ENCODE results near the gene TNRC6B.
A peak's percentile ranks its signal among the peaks of the same experiment; 100 is the strongest.

Gene TNRC6B

GRCh38 chr22:40244586-40244985 is 66.9 kb downstream of the TNRC6B start:
- no peak for DNase-seq

- peak in 1 of 2 experiments; percentile 33 for DNase-seq
These were observed 70.3 kb downstream of the TNRC6B start for GRCh38 chr22:40247976-40248375.

GRCh38 chr22:40249286-40249685 is 71.6 kb downstream of the TNRC6B start:
- DNase-seq, result no peak

- no peak for DNase-seq
These were observed 72.9 kb downstream of the TNRC6B start for GRCh38 chr22:40250608-40251007.

- DNase-seq, result peak in 1 of 2 experiments; percentile 38
These were observed 73.4 kb downstream of the TNRC6B start for GRCh38 chr22:40251106-40251505.

GRCh38 chr22:40252146-40252545 is 74.4 kb downstream of the TNRC6B start:
- DNase-seq, result no peak

- no peak for DNase-seq
These were observed 78.8 kb downstream of the TNRC6B start for GRCh38 chr22:40256516-40256915.

GRCh38 chr22:40258017-40258416 is 80.3 kb downstream of the TNRC6B start:
- DNase-seq, result no peak

- no peak for DNase-seq
These were observed 80.8 kb downstream of the TNRC6B start for GRCh38 chr22:40258501-40258915.

- DNase-seq, result no peak
These were observed 84.1 kb downstream of the TNRC6B start for GRCh38 chr22:40261783-40262182.

GRCh38 chr22:40263191-40263590 is 85.5 kb downstream of the TNRC6B start:
- no peak for DNase-seq

- DNase-seq, result no peak
These were observed 88.1 kb downstream of the TNRC6B start for GRCh38 chr22:40265783-40266182.

GRCh38 chr22:40270031-40270430 is 92.3 kb downstream of the TNRC6B start:
- DNase-seq, result no peak

GRCh38 chr22:40270748-40271373 is 93.1 kb downstream of the TNRC6B start:
- no peak for DNase-seq

GRCh38 chr22:40271440-40271839 is 93.7 kb downstream of the TNRC6B start:
- no peak for DNase-seq

GRCh38 chr22:40273319-40273718 is 95.6 kb downstream of the TNRC6B start:
- no peak for DNase-seq

GRCh38 chr22:40276996-40277823 is 99.5 kb downstream of the TNRC6B start:
- DNase-seq, result no peak

- no peak for DNase-seq
These were observed 101.3 kb downstream of the TNRC6B start for GRCh38 chr22:40279017-40279416.

GRCh38 chr22:40281717-40282116 is 104.0 kb downstream of the TNRC6B start:
- DNase-seq, result no peak

- DNase-seq, result no peak
These were observed 107.8 kb downstream of the TNRC6B start for GRCh38 chr22:40285513-40285912.

GRCh38 chr22:40289991-40290459 is 112.3 kb downstream of the TNRC6B start:
- peak; percentile 55 to 66 for DNase-seq

- DNase-seq, result peak in 1 of 2 experiments; percentile 10
These were observed 112.8 kb downstream of the TNRC6B start for GRCh38 chr22:40290516-40290915.

GRCh38 chr22:40294696-40295095 is 117.0 kb downstream of the TNRC6B start:
- DNase-seq, result no peak

GRCh38 chr22:40300316-40300715 is 122.6 kb downstream of the TNRC6B start:
- no peak for DNase-seq

Measured in stimulated activated CD4-positive, alpha-beta T cell treated with anti-CD3 and anti-CD28 coated beads, Interleukin-4, amount 100 ng/mL, for 4 hours (primary cell).